Esophagus squamous epithelium (tissue), 4 donors: ENCODE measurements around the gene CTNS.

Source experiments
- POLR2A ChIP-seq, 4 donors: fragments of 450-650 bp; IDR thresholded peaks; one replicate each; pipeline ENCODE4 v1.6.1; 2017; ENCODE audit warnings: antibody characterized with exemption in 4 of 4, mild to moderate bottlenecking in 4 of 4, moderate library complexity in 3 of 4
- TF ChIP-seq, protein P1 (sequence below), 6 experiments: fragments of 450-650 bp in 4 of 6; fragments of 200-600 bp in 2 of 6; sonication (generic) in 2 of 6; IDR thresholded peaks; one replicate each; pipeline ENCODE4 v1.5.1; 2016 to 2019; ENCODE audit warnings: antibody characterized with exemption in 6 of 6, mild to moderate bottlenecking in 4 of 6, moderate library complexity in 4 of 6

- TF ChIP-seq, protein P1, sequence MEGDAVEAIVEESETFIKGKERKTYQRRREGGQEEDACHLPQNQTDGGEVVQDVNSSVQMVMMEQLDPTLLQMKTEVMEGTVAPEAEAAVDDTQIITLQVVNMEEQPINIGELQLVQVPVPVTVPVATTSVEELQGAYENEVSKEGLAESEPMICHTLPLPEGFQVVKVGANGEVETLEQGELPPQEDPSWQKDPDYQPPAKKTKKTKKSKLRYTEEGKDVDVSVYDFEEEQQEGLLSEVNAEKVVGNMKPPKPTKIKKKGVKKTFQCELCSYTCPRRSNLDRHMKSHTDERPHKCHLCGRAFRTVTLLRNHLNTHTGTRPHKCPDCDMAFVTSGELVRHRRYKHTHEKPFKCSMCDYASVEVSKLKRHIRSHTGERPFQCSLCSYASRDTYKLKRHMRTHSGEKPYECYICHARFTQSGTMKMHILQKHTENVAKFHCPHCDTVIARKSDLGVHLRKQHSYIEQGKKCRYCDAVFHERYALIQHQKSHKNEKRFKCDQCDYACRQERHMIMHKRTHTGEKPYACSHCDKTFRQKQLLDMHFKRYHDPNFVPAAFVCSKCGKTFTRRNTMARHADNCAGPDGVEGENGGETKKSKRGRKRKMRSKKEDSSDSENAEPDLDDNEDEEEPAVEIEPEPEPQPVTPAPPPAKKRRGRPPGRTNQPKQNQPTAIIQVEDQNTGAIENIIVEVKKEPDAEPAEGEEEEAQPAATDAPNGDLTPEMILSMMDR (IDR thresholded peaks at IDR 0.05): no peak
- TF ChIP-seq POLR2A (IDR thresholded peaks at IDR 0.05): no peak
Measured at GRCh38 chr17:3609689-3610088, 26.9 kb upstream of the CTNS start.
